GM21717 (cell line): ENCODE data around the gene TCL1B.

Experiments used
- ATAC-seq: cut with Tn5 transposase; IDR thresholded peaks from one replicate; pipeline ENCODE4 v1.9.1; 2021; ENCODE audit warnings: mild to moderate bottlenecking, moderate library complexity; ENCODE audit not compliant: unreplicated experiment

The TCL1B gene

DNA sequence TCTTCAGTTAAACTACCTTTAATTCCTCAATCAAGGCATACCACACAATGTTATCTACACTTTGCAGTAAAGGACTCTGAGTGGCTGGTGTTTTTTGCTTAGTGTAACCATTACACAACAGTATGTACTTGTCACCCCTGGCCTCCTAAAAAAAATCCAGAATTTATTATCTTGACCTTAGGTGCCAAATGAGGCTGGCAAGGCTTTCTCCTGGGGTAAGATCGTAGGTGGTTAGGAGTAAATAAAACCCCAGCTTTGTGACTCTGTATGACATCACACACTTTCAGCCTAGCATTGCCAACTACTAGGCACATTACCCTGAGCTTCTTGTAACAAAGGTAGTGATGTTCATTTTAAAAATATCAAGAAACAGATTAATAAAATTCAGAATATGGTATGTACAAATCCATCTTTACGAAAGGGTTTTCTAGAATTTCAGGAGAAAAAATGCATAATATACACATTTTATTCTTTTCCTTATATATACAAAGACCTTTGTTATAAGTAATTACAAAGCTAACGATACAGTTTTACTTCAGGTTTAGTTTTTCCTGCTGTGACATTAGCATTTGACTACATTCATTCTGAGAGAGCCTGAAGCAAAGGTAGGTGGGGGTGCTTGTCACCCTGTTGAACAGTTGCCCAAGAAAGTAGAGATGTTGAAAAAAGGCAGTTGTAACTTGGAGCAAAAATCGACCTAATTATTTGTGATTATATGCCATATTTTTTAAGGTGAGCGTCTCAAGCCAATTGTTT, 14.2 kb downstream of the TCL1B start:
- no peak for ATAC-seq

DNA sequence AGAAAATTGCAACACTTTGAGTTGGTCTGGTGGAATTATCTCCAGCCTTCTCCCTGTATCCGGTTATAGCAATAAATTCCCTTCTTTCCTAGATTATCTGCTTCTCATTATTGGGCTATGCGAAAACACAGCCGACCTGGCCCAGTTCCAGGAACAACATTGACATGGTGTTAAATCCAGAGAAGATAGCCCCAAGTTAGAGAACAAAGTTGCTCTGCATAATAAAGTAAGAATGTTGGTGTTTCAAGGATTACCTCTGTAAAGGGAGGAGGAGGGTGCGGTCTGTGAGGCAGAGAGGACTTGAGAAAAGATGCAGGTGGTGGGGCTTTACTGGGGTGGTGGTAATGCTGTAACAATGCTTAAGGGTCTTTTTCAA, 15.6 kb downstream of the TCL1B start:
- no peak for ATAC-seq

DNA sequence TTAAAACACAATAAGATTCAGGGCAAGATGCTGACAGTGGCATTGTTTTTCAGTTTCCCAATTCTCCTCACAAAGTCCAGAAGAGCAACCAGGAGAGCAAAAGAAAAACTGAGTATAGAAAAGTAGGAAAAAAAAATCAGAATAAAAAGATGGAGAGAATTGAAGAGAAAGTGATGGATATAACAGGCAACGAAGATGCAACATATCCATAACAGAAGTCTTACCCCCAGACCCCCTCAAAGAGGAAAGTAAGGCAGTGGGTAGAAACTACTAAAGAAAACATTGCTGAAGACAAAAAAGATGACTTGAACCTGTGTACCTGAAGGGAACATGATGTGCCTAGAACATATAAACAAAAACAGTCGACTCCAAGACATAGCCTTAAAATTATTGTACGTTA, 17.1 kb downstream of the TCL1B start:
- no peak for ATAC-seq

DNA sequence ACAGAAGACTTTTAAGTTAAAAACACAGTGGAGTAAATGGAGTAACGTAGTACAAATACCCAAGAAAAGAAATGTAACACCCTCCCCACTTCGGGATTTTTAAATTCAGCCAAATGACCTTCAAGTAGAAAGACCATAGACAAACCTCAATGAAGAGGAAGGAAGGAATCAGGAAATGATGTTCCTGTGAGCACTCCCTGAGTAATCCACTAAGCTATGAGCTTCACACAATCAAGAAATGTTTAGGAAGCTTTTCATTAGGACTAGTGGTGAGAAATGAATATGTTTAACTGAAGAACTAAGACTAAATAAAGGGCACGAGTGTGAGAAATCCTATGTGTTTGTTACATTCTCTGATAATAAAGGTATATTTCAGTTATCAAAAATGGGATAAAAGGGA, 17.6 kb downstream of the TCL1B start:
- no peak for ATAC-seq

DNA sequence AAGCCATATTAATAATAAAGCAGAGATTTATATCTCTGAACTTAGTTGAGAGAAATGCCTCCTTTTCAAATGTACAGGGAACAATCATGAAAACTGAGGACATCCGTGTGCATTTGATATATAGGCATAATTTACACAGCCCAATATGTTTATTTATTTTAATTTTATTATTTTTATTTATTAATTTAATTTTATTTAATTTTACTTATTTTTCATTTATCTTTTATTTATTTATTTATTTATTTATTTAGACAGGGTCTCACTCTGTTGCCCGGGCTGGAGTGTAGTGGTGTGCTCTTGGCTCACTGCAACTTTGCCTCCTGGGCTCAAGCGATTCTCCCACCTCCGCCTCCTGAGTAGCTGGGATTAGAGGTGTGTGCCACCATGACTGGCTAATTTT, 19.3 kb downstream of the TCL1B start:
- no peak for ATAC-seq

DNA sequence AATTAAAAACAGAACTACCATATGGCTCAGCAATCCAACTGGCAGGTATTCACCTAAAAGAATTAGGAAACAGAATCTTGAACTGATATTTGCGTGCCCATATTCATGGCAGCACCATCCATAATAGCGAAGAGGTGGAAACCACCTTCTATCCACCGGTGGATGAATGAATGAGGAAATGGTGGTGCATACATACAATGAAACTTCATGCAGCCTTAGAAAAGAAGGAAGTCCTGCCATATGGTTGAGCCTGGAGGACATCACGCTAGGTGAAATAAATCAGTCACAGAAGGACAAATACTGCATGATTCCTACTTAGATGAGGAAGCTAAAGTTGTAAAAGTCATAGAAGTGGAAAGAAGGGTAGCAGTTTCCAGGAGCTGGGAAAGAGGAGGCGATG, 21.1 kb downstream of the TCL1B start:
- no peak for ATAC-seq

DNA sequence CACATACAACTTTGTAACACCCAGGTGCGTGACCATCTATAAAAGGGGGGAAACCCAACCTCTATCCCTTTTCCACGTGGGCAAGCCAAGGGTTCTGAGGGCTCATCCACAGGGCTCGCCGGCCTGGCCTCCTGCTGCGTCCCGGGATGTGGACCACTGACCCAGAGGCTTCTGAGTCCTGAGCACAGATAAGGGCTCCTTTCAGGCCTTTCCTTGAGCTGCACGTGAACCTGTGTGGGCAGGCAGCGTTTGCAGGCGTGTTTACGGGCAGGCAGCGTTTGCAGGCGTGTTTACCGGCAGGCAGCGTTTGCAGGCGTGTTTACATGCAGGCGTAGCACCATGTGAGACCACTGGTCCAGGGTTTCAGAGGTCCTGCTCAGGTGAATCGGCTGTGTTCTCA, 23.9 kb downstream of the TCL1B start:
- no peak for ATAC-seq

DNA sequence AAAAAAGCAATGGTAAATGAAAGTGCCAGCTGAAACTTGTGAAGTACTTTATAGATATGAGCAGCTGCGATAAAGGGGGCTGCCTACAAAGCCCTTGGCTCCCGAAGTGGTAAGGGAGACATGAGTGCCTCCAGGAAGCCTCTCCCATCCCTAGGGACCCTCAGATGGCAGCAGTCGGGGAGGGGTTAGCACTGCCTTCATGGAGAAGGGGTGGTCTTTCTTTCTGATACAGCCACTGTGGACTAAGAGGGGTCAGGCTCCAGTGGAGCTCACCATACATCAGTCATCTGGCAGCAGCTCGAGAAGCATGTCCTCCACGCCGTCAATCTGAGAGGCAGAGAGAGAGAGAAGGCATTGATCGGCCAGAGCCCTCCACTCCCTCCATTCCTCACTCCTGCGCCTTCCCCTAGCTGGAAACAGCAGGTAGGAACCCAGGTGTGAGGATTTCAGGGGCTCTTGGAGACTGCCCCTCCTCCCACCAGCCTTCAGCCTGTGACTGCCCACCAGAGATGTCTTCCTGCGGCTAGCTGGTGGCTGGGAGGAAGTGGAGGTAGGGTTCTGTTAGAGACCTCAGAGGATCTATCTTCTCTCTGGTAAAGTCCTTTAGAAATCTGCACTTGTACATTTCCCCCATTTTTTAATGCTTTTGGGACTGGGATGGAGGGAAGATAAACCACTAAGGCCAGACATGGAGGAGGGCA, 25.4 kb downstream of the TCL1B start:
- ATAC-seq, result no peak

DNA sequence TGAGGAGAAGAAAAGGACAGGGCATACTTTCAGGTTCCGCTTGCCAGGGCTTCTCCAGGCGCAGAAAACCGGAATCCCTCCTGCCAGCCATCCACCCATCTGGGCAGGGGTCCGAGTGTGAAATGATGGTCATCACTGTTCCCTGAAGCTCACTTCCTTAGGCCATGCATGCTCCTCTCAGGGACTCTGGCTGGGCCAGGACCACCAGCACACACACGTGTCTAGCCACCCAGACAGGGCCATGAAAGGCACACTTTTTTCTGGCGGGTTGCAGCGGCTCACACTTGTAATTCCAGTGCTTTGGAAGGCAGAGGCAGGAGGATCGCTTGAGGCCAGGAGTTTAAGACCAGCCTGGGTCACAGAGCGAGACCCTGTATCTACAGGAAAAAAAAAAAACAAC, 26.2 kb downstream of the TCL1B start:
- ATAC-seq, result no peak

DNA sequence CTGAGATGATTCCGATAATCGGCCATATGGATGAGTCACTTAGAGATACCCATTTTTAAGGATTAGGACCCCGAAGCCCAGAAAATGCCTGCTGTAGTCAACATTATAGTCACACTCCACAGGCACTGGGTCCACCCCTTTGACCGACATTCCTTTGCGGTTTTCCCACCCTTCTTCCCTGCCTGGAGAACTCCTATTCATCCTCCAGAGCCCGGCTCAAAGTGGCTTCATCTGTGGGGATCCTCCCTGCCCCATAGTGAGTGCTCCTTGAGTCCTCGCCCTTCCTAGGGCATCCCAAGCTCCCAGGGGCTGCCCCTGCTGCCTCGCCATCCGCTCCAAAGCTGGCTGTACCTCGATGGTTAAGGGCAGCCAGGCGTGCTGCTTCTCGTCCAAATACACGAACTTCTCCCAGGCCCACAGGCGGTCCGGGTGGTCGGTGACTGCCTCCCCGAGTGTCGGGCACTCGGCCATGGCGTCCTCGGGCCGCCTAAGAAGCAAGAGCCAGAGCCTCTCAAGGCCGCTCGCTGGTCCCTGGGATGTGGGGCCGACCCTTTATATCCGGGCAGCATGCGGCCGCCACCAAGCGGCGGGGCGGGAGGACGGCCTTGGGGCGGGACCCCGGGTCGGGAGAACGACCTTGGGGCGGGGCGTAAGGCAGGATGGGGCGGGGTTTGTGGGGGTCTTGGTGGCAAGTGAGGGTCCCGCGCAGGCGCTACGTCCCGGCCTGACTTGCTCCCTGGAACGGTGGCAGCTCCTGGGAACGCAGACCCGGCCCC, 27.6 kb downstream of the TCL1B start, which contains the start of gene TCL1A:
Gene TCL1A, minus strand, starts transcription at position 530 of the 776 bp plus-strand sequence. Its CDS starts 59 bp downstream, at position 471.
- peak; percentile 73 for ATAC-seq

DNA sequence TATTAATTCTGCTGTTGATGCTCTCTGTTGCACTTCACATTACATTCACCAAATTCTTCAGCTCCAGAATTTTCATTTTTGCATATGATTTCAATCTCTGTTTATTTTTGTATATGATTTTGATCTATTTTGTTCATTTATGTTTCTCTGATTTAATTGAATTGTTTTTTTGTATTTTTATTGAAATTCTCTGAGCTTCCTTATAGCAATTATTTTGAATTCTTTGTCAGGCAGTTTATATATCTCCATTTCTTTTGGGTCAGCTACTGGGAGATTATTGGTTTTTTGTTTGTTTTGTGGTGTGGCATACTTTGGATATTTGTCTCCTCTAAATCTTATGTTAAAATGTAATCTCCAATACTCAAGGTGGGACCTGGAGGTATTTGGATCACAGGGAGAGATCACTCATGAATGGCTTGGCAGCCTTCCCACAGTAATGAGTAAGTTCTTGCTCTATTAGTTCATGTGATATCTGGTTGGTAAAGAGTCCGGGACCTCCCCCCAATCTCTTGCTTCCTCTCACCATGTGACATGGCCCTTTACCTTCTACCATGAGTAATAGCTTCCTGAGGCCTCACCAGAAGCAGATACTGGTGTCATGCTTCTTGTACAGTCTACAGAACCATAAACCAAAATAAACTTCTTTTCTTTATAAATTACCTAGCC, 36.4 kb downstream of the TCL1B start:
- no peak for ATAC-seq

DNA sequence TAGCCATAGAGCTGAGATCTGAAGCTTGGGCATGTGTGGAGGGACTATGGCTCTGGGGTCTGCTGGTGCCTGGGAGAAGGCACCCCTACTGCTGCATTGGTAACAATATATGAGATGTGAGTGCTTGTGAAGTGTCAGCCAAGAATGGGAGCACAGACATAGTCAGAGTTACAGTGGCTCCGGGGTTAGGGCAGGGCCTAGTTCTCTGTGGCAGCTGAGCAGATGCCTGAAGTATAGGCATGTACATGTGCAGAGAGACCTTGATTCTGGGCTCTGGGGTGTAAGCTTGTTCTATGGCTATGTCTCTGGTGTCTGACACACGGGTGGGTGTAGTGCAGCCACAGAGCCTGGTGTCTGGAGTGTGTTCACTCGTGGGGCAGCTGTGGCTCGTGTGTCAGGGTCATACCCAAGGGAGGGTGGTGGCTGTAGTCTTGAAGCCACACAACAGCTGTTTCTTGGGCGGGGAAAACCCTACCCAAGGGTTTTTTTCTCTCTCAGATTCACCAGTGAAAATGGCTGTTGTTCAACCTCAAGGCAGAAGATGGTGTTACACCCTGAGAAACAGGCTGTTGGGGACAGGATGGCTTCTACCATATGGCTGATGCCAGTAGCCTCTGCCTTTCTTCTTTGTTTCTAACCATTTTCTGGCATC, 39.6 kb downstream of the TCL1B start:
- ATAC-seq, result peak; percentile 85

DNA sequence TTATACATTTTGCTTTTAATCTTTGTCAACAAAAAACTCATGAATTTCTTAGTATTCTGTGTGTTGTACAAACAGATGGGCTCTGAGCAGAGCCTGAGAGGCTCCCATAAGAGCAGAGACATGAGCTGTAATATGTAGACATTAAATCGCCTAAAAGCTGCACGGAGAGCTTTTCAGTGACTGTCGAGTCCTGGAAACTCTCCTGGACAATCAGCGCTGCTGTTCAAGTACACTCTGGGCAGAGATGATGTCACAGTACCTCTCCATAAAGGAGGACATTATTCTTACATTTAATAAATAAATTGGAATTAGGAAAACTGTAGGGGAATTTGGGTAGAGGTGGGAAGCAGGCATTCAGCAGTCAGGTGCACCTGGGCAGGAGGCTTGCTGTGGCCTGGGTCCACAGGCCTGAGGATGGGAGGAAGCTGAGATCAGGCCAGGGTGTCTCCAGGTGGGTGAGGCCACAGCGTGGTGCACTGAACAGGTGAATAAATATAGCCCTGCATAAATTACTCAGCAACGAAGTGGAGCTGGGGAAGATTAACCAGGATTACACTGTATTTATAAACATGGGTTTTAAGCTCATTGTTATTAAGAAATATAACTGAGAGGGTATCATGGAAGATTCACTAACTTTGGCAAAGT, 41.0 kb downstream of the TCL1B start:
- ATAC-seq, result no peak

DNA sequence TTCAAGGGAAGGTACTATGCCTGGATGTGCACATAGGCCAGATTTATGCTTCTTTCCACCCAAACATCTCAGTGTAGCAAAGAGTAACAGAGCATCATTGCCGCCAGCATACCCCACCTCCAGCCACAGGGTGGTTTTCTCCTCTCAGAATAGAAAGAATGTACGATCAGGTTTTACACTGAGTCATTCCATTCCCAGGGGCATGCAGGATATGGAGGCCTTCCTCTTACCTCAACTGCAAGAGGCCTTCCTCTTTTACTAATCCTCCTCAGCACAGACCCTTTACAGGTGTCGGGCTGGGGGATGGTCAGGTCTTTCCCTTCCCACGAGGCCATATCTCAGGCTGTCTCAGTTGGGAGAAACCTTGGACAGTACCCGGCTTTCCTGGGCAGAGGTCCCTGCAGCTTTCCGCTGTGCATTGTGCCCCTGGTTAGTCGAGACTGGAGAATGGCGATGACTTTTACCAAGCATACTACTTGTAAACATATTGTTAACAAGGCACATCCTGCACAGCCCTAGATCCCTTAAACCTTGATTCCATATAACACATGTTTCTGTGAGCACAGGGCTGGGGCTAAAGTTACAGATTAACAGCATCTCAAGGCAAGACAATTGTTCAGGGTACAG, 43.3 kb downstream of the TCL1B start:
- peak; percentile 49 for ATAC-seq

DNA sequence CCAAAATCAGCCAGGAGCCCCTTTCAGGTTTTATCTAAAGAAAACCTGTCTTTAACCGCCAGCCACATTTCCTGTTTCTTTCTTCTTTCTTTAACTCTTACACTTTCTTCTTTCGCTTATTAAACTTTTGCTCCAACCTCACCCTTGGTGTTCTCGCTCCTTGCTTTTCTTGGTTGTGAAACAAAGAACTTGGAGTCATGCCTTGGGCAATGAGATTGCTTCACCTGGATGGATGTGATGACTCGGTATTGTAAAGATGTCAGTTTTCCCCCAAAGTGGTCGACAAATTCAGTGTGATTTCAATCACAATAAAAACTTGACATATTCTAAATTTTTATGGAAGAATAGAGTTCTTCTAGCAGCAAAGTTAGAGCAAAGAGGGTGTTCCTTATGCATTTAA, 43.9 kb downstream of the TCL1B start:
- no peak for ATAC-seq

DNA sequence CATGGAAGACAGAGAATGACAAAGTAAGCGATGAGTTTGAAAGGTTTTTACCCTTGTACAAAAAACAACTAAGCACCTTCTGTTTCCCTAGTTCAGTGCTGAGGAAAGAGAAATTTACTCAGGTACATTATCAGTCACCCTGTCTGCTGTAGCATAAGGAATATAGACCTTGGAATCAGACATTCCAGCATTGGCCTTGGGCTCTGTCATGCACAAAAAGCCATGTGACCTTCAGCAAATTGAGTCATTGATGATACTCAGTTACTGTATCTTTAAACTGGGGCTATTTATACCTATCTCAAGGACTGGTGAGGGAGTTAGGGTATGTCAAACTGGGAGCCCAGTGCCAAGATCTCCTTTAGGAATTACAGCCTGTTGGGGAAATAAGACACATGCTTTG, 47.0 kb downstream of the TCL1B start:
- ATAC-seq, result no peak

DNA sequence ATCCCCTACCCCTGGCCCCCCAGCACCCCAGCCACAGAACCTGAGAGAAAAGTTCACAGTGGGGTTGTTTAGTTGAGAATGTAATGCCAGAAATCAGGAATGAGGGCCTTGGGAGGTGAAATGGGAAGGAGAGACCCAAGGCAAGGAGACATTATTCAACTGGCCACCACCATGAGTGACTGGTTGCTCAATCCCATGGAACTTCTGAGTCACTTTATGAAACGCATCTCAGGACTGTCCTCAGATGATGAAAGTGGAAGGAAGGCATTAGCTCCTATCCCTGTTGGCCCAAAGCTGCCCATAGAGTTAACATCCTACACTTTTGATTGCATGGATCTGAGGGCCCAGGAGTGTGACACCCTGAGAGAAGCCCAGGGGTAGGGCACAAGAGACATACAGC, 53.1 kb downstream of the TCL1B start:
- ATAC-seq, result no peak

DNA sequence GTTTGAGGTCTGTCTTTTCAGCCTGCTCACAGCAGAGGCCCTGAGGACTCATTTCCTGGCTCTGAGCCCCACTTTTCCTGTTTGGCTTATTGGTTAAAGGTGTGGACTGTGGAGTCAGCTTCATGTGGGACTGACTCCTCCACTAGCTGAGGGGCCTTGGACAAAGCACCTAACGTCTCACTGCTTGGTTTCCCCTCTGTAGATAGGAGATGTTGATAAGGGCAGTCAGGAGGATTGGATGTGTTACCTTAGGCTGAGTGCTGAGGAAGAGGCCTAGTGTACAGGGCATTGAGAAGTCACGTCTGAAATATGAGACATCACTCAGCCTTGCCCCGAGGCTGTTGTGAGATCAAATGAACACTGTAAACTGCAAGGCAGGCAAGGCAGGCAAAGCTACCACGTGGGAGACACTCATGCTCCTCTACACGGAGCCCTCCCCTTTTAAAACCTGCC, 54.8 kb downstream of the TCL1B start:
- ATAC-seq, result no peak

DNA sequence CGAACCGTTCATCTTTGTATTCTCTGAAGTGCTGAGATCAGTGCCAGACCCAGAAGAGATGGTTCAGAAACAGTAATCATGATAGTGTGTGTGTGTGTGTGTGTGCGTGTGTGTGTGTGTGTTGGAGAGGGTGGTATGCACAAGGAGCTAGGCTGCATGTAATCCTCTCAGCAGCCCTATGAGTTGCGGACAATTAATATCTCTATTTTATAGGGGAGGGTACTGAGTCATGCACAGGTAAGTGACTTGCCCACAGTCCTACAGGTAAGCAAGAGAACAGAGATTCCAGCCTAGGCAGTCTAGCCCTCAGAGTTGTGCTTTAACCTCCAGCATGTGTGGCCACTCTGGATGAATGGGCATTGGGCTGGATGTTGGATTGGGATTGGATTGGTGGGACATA, 55.6 kb downstream of the TCL1B start:
- no peak for ATAC-seq
